Embryonic facial prominence (tissue), 1 donor: Measurements from ENCODE around the gene PLXNA3.

Experiments used
- DNase-seq: peaks from one replicate; pipeline ENCODE4 v3.0.0-alpha.2; 2016; ENCODE audit errors: extremely low spot score

PLXNA3 gene

GRCh38 chrX:154458116-154458953 lies at the start of gene PLXNA3:
Gene PLXNA3 (plus strand): TSS chrX:154458281. CDS start chrX:154460184, 1,903 bp downstream.
- DNase-seq, result no peak

GRCh38 chrX:154408659-154409221 lies 49.3 kb upstream of the PLXNA3 start:
- DNase-seq, result no peak

- no peak for DNase-seq
Observed at GRCh38 chrX:154409222-154409871, 48.7 kb upstream of the PLXNA3 start, which contains the start of gene DNASE1L1. Gene DNASE1L1 (minus strand): TSS chrX:154409254. CDS start chrX:154405568, 3,686 bp downstream.

GRCh38 chrX:154411981-154412340 lies 46.1 kb upstream of the PLXNA3 start:
- DNase-seq, result no peak

GRCh38 chrX:154412468-154412867 lies 45.6 kb upstream of the PLXNA3 start:
- DNase-seq, result no peak

- DNase-seq, result no peak
Observed at GRCh38 chrX:154413142-154413541, 44.9 kb upstream of the PLXNA3 start.

GRCh38 chrX:154417157-154417556 lies 40.9 kb upstream of the PLXNA3 start:
- no peak for DNase-seq

- DNase-seq, result no peak
Observed at GRCh38 chrX:154419189-154419588, 38.9 kb upstream of the PLXNA3 start.

GRCh38 chrX:154419688-154420401 lies 38.2 kb upstream of the PLXNA3 start:
- no peak for DNase-seq

- no peak for DNase-seq
Observed at GRCh38 chrX:154420402-154420756, 37.7 kb upstream of the PLXNA3 start.

GRCh38 chrX:154426916-154427770 lies 30.9 kb upstream of the PLXNA3 start:
- DNase-seq, result no peak

GRCh38 chrX:154428176-154429171 lies 29.6 kb upstream of the PLXNA3 start, which contains the start of gene ATP6AP1:
Gene ATP6AP1 (plus strand): TSS chrX:154428677. CDS start chrX:154428693, 16 bp downstream.
- DNase-seq, result peak; percentile 80

- DNase-seq, result no peak
Observed at GRCh38 chrX:154429711-154430110, 28.4 kb upstream of the PLXNA3 start.

GRCh38 chrX:154430479-154430878 lies 27.6 kb upstream of the PLXNA3 start:
- no peak for DNase-seq

GRCh38 chrX:154430916-154431315 lies 27.2 kb upstream of the PLXNA3 start:
- DNase-seq, result no peak

GRCh38 chrX:154431341-154431740 lies 26.7 kb upstream of the PLXNA3 start:
- no peak for DNase-seq

- no peak for DNase-seq
Observed at GRCh38 chrX:154432210-154432609, 25.9 kb upstream of the PLXNA3 start.

- DNase-seq, result no peak
Observed at GRCh38 chrX:154433605-154434004, 24.5 kb upstream of the PLXNA3 start.

GRCh38 chrX:154434394-154435168 lies 23.5 kb upstream of the PLXNA3 start:
- DNase-seq, result no peak
